MM.1S (cell line): ENCODE results near the gene MTLN.

ENCODE experiments used
- EZH2 ChIP-seq: fragments of 300-600 bp; sonication (generic); optimal IDR thresholded peaks from 2 replicates; pipeline ENCODE3; 2017; ENCODE audit warnings: low read depth, mild to moderate bottlenecking, antibody characterized with exemption, low read length, mixed read lengths
- EZH2phosphoT487 ChIP-seq: fragments of 300-600 bp; sonication (generic); IDR thresholded peaks from 2 replicates; pipeline ENCODE4 v1.6.1; 2018; ENCODE audit warnings: antibody characterized with exemption, low read length
- TF ChIP-seq, protein P1 (sequence below): fragments of 300-600 bp; sonication (generic); IDR thresholded peaks from 2 replicates; pipeline ENCODE4 v1.5.1; 2016; ENCODE audit warnings: antibody characterized with exemption, low read length, mixed read lengths

DNA sequence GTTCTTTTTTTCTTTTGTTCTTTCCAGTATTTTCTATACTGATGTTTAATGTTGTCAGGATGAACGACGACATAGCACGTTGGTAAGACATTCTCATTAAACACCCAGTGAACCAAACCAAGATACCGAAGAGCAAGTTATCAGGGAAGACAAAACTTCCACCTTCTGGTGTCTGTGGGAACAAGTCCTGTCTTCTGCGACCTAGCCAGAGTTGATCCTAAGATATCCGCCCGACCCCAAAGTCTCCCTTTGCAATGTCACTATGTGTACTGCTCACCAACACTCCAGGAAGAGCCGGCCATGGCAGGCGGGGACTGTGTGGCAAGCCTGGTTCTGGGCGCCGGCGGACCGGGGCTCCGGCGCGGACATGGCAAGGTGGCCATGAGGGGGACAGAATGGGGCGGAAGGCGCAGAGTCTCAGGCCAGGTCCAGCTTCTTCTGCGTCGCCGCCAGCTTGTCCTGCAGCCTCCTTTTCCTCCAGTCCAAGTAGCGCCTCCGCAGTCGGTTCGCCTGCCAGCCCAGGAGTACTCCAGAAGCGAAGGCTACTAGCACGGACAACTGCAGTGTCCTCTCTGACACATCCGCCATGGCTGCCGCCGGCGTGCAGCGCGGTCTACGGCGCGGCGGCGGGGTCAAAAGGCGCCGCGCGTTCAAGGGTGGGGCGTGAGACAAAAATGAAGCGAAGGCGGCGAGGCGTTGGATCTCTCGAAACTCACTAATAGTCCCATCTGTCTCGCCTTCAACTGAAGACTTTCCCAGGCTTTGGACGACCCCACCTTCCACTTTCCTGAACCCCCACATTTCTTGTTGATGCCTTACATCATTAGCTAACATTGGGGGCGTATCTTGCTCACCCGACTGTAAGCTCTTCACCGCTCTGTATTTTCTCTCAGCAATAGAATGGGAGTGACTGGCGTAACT lies at the start of gene MTLN:
- TF ChIP-seq EZH2, result no peak
- TF ChIP-seq, protein P1, sequence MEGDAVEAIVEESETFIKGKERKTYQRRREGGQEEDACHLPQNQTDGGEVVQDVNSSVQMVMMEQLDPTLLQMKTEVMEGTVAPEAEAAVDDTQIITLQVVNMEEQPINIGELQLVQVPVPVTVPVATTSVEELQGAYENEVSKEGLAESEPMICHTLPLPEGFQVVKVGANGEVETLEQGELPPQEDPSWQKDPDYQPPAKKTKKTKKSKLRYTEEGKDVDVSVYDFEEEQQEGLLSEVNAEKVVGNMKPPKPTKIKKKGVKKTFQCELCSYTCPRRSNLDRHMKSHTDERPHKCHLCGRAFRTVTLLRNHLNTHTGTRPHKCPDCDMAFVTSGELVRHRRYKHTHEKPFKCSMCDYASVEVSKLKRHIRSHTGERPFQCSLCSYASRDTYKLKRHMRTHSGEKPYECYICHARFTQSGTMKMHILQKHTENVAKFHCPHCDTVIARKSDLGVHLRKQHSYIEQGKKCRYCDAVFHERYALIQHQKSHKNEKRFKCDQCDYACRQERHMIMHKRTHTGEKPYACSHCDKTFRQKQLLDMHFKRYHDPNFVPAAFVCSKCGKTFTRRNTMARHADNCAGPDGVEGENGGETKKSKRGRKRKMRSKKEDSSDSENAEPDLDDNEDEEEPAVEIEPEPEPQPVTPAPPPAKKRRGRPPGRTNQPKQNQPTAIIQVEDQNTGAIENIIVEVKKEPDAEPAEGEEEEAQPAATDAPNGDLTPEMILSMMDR, result no peak
- no peak for TF ChIP-seq EZH2phosphoT487
